Spleen (tissue), 7 donors: ENCODE data around the gene CTBP1.

ENCODE experiments used
- CTCF ChIP-seq, 11 experiments: fragments of 200-600 bp in 7 of 11; fragments of 450-650 bp in 4 of 11; sonication (generic) in 4 of 11; IDR thresholded peaks in 8 of 11; conservative IDR thresholded peaks in 3 of 11; 1 replicate in 7 of 11; 2 replicates in 4 of 11; pipeline versions ENCODE4 v1.4.0 to v1.8.0; 2016 to 2021; ENCODE audit warnings: antibody characterized with exemption in 11 of 11, inconsistent platforms in 4 of 11, mild to moderate bottlenecking in 1 of 11
- POLR2A ChIP-seq, 3 donors: fragments of 450-650 bp; IDR thresholded peaks; one replicate each; pipeline ENCODE4 v1.5.1; 2017; ENCODE audit warnings: antibody characterized with exemption in 3 of 3, mild to moderate bottlenecking in 1 of 3
- donor health status: DM: no; HTN: no; CAD: no; lungs with moderate emphysema.
- donor health status: DM: no; HTN: no; CAD: no.
- donor health status: DM: no; HTN: no; CAD: no.

DNA sequence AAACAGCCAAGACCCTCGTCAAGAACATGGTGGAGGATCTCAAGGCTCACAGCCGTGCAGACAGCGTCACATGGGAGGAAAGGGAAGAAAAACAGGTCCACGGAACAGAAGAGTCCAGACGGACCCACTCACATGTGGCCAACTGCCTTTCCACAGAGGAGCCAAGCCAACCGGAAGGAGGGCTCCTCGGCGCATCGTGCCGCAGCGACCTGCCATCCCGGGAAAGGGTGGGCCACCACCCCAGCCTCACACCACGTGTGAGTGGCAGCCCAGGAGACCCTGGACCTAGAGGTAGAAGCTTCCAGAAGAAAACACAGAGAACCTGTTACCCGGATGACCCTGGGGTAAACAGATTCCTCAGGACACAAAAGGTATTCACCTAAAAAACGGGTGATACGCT is 28.4 kb downstream of the CTBP1 start:
- no peak for TF ChIP-seq CTCF (IDR thresholded peaks at IDR 0.05 in 8 of 11, conservative IDR thresholded peaks at IDR 0.05 in 3 of 11)
- TF ChIP-seq POLR2A (IDR thresholded peaks at IDR 0.05), result no peak
